Measurements from ENCODE around the gene USP14.
A peak's percentile ranks its signal among the peaks of the same experiment; 100 is the strongest.
"Not testable (repeated sequence)": the region's sequence is repeated elsewhere in the genome, so short reads cannot be mapped to it uniquely, and the experiment has no call there.

USP14 gene

DNA sequence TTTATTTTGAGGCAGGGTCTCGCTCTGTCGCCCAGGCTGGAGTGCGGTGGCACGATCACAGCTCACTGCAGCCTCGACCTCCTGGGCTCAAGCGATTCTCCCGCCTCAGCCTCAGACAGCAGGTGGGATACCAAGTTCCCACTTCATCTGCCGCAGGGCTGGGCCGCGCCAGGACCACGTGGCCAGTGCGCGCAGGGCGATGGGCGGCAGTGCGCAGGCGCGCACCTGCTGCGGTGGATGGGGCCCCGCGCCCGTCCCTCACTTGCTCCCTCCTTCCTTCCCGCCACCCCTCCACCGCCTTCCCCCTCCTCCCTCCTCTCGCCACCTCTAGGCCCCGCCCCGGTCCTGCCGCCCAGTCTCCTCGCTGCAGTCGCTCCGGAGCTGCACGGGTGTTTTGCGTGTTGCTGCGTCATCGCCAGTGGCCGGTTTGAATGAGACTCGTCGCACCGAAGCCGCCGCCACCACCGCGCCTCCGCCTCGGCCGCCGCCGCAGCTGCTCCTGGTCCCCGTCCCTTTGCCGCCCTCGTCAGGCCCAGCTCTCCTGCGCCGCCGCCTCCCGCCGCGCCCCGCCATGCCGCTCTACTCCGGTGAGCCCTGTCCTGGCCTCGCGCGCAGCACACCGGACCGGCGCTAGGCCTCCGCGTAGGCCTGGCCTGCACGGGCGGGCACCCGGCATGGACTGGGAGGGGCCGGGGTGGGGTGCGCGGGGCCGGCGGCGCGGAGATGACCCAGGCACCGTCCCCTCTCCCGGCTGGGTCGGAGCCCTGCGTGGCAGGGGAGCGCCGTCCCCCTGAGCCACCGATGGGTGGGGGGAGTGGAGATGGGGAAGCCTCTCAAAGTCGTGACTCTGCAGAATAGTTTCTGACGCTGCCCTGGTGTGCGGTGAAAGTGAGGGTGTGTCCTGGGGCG lies at the start of gene USP14:
USP14 (plus strand) TSS at position 430 of the 909 bp plus-strand sequence; CDS start at position 572, 142 bp downstream.
- DNase-seq: peak; percentile 98

- not testable (repeated sequence) for DNase-seq
Measured at GRCh38 chr18:108665-109063, 49.7 kb upstream of the USP14 start.

DNA sequence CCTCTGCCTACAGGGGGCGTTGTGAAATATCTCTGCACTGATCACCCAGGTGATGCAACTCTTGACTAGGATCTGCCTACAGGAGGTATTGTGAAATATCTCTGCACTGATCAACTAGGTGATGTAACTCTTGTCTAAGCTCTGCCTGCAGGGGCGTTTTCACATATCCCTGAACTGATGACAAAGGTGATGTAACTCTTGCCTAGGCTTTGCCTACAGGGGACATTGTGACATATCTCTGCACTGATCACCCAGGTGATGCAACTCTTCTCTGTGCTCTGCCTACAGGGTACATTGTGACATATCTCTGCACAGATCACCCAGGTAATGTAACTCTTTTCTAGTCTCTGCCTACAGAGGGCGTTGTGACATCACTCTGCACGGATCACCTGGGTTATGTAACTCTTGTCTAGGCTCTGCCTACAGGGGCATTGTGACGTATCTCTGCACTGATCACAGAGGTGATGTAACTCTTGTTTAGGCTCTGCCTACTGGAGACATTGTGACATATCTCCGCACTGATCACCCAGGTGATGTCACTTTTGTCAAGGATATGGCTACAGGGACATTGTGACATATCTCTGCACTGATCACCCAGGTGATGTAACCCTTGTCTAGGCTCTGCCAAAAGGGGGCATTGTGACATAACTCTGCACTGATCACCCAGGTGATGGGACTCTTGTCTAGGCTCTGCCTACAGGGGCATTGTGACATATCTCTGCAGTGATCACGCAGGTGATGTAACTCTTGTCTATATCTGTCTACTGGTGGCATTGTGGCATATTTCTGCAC lies 49.0 kb upstream of the USP14 start:
- peak; percentile 73 for DNase-seq

- DNase-seq: peak; percentile 28
Measured at GRCh38 chr18:109922-110261, 48.5 kb upstream of the USP14 start.

GRCh38 chr18:110351-111201 lies 47.8 kb upstream of the USP14 start:
- peak; percentile 59 for DNase-seq

GRCh38 chr18:111306-112014 lies 46.9 kb upstream of the USP14 start:
- peak; percentile 72 for DNase-seq

GRCh38 chr18:112015-112733 lies 46.2 kb upstream of the USP14 start:
- peak; percentile 38 for DNase-seq

DNA sequence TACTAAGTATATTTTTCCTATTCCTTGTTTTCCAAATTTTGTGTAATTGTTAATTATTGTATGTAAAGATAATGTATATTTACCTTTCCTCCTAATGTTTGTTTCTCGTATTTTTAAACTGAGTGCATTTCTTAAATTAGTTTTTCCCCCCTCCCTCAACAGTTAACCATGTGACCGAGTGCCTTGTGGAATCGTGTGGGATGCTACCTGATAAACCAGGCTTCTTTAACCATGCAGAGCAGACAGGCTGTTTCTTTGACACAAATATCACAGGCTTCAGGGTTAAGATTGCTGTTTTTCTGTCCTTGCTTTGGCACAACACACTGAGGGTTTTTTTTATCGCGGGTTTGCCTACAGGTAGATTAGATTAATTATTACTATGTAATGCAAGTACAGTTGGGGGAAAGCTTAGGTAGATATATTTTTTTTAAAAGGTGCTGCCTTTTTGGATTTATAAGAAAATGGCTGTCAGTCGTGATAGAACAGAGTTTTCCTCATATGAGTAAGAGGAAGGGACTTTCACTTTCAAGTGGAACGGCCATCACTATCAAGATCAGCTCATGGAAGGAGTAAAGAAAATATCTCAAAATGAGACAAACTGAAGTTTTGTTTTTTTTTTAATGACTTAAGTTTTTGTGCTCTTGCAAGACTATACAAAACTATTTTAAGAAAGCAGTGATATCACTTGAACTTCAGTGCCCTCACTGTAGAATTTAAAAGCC lies 37.7 kb upstream of the USP14 start:
- DNase-seq: peak; percentile 39

- no peak for DNase-seq
Measured at GRCh38 chr18:135045-135444, 23.3 kb upstream of the USP14 start.

- DNase-seq: peak; percentile 34
Measured at GRCh38 chr18:136433-136832, 21.9 kb upstream of the USP14 start.

DNA sequence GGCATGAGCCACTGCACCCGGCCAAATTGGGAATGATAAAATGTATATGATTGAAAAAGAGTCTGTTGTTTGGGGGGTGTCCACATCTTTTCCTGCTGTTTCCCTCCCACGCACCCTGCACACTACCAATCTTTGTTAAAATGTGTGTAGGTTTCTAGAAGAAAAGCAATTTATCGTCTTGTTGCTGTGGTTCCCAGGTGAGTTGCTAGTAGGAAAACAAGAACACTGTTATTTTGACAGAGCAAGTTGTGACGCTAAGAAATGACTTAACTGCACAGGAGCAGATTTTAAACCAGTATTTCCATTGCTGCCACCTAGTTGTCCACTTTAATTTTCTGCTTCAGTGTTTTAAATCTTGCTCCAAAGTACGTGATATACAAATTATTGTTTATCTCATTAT lies 21.0 kb upstream of the USP14 start:
- DNase-seq: no peak

- DNase-seq: no peak
Measured at GRCh38 chr18:140670-141266, 17.6 kb upstream of the USP14 start.

GRCh38 chr18:142624-143296 lies 15.6 kb upstream of the USP14 start:
- not testable (repeated sequence) for DNase-seq

- DNase-seq: no peak
Measured at GRCh38 chr18:148841-149240, 9.5 kb upstream of the USP14 start.

GRCh38 chr18:154151-154550 lies 4.2 kb upstream of the USP14 start:
- DNase-seq: no peak

DNA sequence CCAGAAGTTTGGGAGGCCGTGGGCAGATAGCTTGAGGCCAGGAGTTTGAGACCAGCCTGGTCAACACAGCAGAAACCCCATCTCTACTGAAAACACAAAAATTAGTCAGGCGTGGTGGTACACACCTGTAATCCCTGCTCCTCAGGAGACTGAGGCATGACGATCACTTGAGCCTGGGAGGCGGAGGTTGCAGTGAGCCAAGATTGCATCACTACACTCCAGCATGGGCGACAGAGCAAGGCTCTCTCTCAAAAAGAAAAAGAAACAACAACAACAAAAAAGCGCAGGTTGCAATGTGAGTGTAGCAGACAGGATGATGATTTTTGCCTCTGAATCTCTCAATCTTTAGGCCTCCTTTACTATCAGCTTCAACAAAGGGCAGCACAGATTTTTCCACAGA lies 2.7 kb upstream of the USP14 start:
- DNase-seq: no peak

DNA sequence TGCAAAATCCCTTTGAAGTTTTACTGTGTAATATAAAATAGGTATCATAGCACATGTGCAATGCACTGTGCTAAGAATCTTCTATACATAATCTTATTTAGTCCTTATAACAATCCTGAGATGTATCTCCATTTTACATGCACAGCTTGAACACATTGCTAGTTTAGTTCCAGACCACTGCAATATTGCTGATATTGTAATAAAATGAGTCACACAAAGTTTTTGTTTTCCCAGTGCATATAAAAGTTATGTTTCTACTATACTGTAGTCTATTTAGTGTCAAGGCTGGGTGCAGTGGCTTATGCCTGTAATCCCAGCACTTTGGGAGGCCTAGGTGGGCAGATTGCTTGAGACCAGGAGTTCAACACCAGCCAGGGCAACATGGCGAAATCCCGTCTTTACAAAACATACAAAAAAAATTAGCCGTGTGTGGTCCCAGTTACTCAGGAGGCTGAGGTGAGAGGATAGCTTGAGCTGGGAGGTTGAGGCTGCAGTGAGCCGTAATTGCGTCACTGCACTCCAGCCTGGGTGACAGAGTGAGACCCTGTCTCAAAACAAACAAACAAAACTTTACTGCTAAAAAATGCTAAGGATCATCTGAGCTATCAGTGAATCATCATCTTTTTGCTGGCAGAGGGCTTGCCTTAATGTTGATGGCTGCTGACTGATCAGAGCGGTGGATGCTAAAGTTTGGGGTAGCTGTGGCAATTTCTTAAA lies 1.7 kb upstream of the USP14 start:
- no peak for DNase-seq

DNA sequence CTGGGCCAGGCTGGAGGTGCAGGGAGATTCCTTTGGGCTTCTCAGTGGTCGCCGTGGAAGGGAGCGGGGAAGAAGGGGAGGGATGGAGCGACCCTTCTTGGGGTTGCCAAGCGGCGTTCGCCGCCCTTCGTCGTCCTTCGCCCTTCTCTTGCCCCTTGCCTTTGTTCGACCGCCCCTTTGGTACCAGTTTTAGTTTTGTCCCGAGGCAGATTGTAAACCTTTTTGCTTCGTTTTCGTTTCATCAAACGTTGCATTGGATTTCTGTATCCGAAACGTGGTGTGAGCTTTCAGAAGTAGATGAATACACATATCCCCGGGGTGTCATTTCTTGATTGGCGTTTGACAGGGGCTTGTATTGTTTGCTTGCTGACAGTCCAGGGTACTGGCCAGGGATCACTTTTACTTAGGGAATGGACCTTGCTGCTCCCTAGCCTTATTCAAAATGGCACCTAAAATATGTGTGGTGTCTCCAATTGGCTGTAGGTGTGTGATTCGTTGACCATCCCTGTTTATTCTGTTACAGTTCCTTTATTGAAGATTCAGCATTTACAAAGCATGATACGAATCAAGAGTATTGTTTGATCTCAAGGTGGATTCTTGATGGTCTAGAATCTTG lies 788 bp downstream of the USP14 start:
- peak; percentile 19 for DNase-seq

- DNase-seq: no peak
Measured at GRCh38 chr18:159933-160332, 1.6 kb downstream of the USP14 start.

Data from activated CD4-positive, alpha-beta T cell treated with anti-CD3 and anti-CD28 coated beads, Interleukin-10, Interleukin-2, amounts not matched to agents 100 ng/mL and 50 ng/mL, durations not matched to agents 16 hours and 8 hours (primary cell).